ENCODE data around the gene LRRC8C. TPM values are rescaled to one million over a fixed set of nuclear protein-coding genes. Genes with fewer than 3 reads are reported as not detected.

Gene LRRC8C
- total and polyA plus RNA-seq, 2 of the 8 experiments (the other 6 are each of a cell fraction or from before 2014, with no cell fraction given) = 1.1 to 2.1 TPM

GRCh38 chr1:89739844-89740216, 106.9 kb downstream of the LRRC8C start:
- Histone ChIP-seq H3K4ac (replicated peaks; ENCODE audit: insufficient read length, low read depth, low read length) (no peak overlapping the region), H4K5ac (ENCODE audit: insufficient read length, low read depth, low read length) (no peak overlapping the region), H3K23ac (ENCODE audit: insufficient read length) (no peak overlapping the region), H3K23me2 (ENCODE audit: low read depth, low read length) (no peaks in the 10 kb centered on the region), H2BK12ac (ENCODE audit: low read depth, low read length) (no peak overlapping the region), H3K14ac (ENCODE audit: insufficient read length) (no peak overlapping the region), H3K4me2 (ENCODE audit: insufficient read depth in 1 of 2, low read depth in 2 of 2, low read length in 2 of 2) (no peak overlapping the region), H3K79me2 (ENCODE audit: control insufficient read depth in 1 of 2, insufficient read depth in 2 of 2, low read length in 2 of 2) (no peaks in the 10 kb centered on the region), H3K79me1 (ENCODE audit: low read depth, low read length) (no peaks in the 10 kb centered on the region), H3K9ac (replicated peaks in 1 of 4; ENCODE audit: extremely low read depth in 1 of 4, low read depth in 3 of 4, low read length in 3 of 4) (no peak overlapping the region), H3K9me3 (ENCODE audit: insufficient read depth in 2 of 2, low read depth in 1 of 2, low read length in 1 of 2) (no peaks in the 10 kb centered on the region), H2BK5ac (ENCODE audit: low read depth, low read length) (no peak overlapping the region), H2AK5ac (ENCODE audit: low read depth, low read length) (no peak overlapping the region), H2BK20ac (ENCODE audit: low read length) (no peak overlapping the region), H3K27me3 (replicated peaks in 1 of 4; ENCODE audit: control insufficient read depth in 3 of 4, extremely low read depth in 1 of 4, insufficient read depth in 3 of 4, low read length in 3 of 4) (no peaks in the 10 kb centered on the region), H3K27ac (ENCODE audit: low read depth, low read length) (no peak overlapping the region), H4K8ac (ENCODE audit: extremely low read depth, insufficient read depth, low read length) (no peak overlapping the region), H4K20me1 (replicated peaks in 1 of 2; ENCODE audit: control insufficient read depth in 1 of 2, insufficient read depth in 2 of 2, low read length in 2 of 2) (no peaks in the 10 kb centered on the region), H2BK120ac (replicated peaks; ENCODE audit: low read depth, low read length) (no peak overlapping the region), H3K36me3 (ENCODE audit: control insufficient read depth in 2 of 4, insufficient read depth in 4 of 4, low read length in 3 of 4) (no peaks in the 10 kb centered on the region), H2AFZ (ENCODE audit: low read length) (no peak overlapping the region), H3K4me3 (ENCODE audit: extremely low read depth in 1 of 4, insufficient read depth in 2 of 4, low read depth in 3 of 4, low read length in 4 of 4) (no peak overlapping the region), H3K4me1 (replicated peaks in 1 of 4; ENCODE audit: control insufficient read depth in 3 of 4, insufficient read depth in 4 of 4, low read length in 3 of 4) (no peaks in the 10 kb centered on the region), H4K91ac (replicated peaks; ENCODE audit: insufficient read length, low read length) (no peak overlapping the region), H3K18ac (ENCODE audit: extremely low read depth, low read length) (no peak overlapping the region), H2BK15ac (ENCODE audit: low read length) (no peak overlapping the region), H3K56ac (replicated peaks; ENCODE audit: insufficient read length, low read depth, low read length) (no peak overlapping the region)
- DNase-seq (ENCODE audit: low read depth in 1 of 2, low spot score in 2 of 2) (no peak), FAIRE-seq (no peak)
- 85% methylated on average over 1 of the region's 1 CpG; no CpG with 5 or more reads in 1 of the 2 experiments for WGBS, 2 experiments (ENCODE audit: extremely low coverage in 1 of 2, insufficient coverage in 1 of 2, insufficient read length in 1 of 2, insufficient replicate concordance in 2 of 2, low coverage in 1 of 2, low lambda C conversion rate in 2 of 2, missing lambda C conversion rate in 1 of 2)
- POLR2A ChIA-PET (ENCODE audit: partially characterized antibody) = no interaction called here
- CTCF ChIA-PET (ENCODE audit: partially characterized antibody) = interaction anchor here (0.9 to 3.1 kb wide), 2 partner anchors 13 to 23 kb away, joined by 3 to 10 read pairs; no protein-coding TSS in a partner anchor
- TF ChIP-seq SAP30 (IDR thresholded peaks at IDR 0.05; ENCODE audit: insufficient read depth, insufficient replicate concordance, low read length) (no peak), CHD1 (IDR thresholded peaks at IDR 0.05; ENCODE audit: low read depth, low read length) (no peak), NANOG (IDR thresholded peaks at IDR 0.05; ENCODE audit: insufficient read depth, low read depth, low read length, poor library complexity, severe bottlenecking) (no peak), POU5F1 (IDR thresholded peaks at IDR 0.05; ENCODE audit: low read depth, low read length) (no peak), SP1 (IDR thresholded peaks at IDR 0.05; ENCODE audit: low read depth, low read length) (no peak), HDAC2 (IDR thresholded peaks at IDR 0.05; ENCODE audit: borderline replicate concordance in 1 of 2, low read depth in 2 of 2, low read length in 2 of 2) (no peak), NRF1 (IDR thresholded peaks at IDR 0.05; ENCODE audit: low read depth, low read length) (no peak), FOSL1 (IDR thresholded peaks at IDR 0.05; ENCODE audit: insufficient read depth, low read depth, low read length) (no peak), EP300 (IDR thresholded peaks at IDR 0.05; ENCODE audit: borderline replicate concordance in 1 of 2, low read depth in 2 of 2, low read length in 2 of 2) (no peak), TBP (IDR thresholded peaks at IDR 0.05; ENCODE audit: low read depth, low read length) (no peak), RNF2 (IDR thresholded peaks at IDR 0.05; ENCODE audit: borderline replicate concordance, low read depth, low read length, missing control alignments, poor library complexity, severe bottlenecking) (no peak), ZNF274 (IDR thresholded peaks at IDR 0.05; ENCODE audit: borderline replicate concordance, extremely low read depth, low read length) (no peak), RAD21 (IDR thresholded peaks at IDR 0.05 in 1 of 2, conservative IDR thresholded peaks at IDR 0.05 in 1 of 2; ENCODE audit: low read depth in 2 of 2, low read length in 2 of 2) (no peak)

Data from H1 (cell line).